GM12878 (cell line): ENCODE measurements around the gene TBC1D2B. TPM values are rescaled to one million over a fixed set of nuclear protein-coding genes. Genes with fewer than 3 reads are reported as not detected.

ENCODE experiments used
- CHD4 ChIP-seq: fragments of 200-600 bp; sonication (generic); IDR thresholded peaks from 2 replicates; pipeline ENCODE4 v1.6.1; 2016; ENCODE audit warnings: mild to moderate bottlenecking
- EZH2 ChIP-seq: IDR thresholded peaks from 2 replicates; pipeline ENCODE4 v1.6.1; 2012; ENCODE audit warnings: low read depth, mild to moderate bottlenecking, control low read depth, inconsistent platforms, low read length, borderline replicate concordance; ENCODE audit not compliant: control insufficient read depth
- FOXK2 ChIP-seq: fragments of 450-650 bp; IDR thresholded peaks from 2 replicates; pipeline ENCODE4 v1.6.1; 2017; ENCODE audit warnings: mild to moderate bottlenecking, moderate library complexity
- HDGF ChIP-seq: fragments of 450-650 bp; IDR thresholded peaks from 2 replicates; pipeline ENCODE4 v1.6.1; 2016; ENCODE audit warnings: antibody characterized with exemption
- KAT2A ChIP-seq: conservative IDR thresholded peaks from 2 replicates; pipeline ENCODE4 v1.6.1; 2011; ENCODE audit warnings: low read depth, low read length; ENCODE audit not compliant: control insufficient read depth
- KDM1A ChIP-seq: fragments of 200-600 bp; sonication (generic); IDR thresholded peaks from 2 replicates; pipeline ENCODE4 v1.6.1; 2016; ENCODE audit warnings: borderline replicate concordance
- LARP7 ChIP-seq: fragments of 450-650 bp; IDR thresholded peaks from 2 replicates; pipeline ENCODE4 v1.6.1; 2017; ENCODE audit warnings: mild to moderate bottlenecking
- MEF2A ChIP-seq: IDR thresholded peaks from 2 replicates; pipeline ENCODE4 v1.6.1; 2011; ENCODE audit warnings: low read depth, mild to moderate bottlenecking, low read length, moderate library complexity; ENCODE audit not compliant: insufficient read depth
- NRF1 ChIP-seq: conservative IDR thresholded peaks from 2 replicates; pipeline ENCODE4 v1.6.1; 2011; ENCODE audit warnings: mild to moderate bottlenecking, low read depth, low read length, improper control_type of control experiment
- PAX8 ChIP-seq: fragments of 450-650 bp; IDR thresholded peaks from 2 replicates; pipeline ENCODE4 v1.6.1; 2017; ENCODE audit warnings: mild to moderate bottlenecking, moderate library complexity
- PML ChIP-seq: IDR thresholded peaks from 2 replicates; pipeline ENCODE4 v1.6.1; 2012; ENCODE audit warnings: low read length, inconsistent platforms
- RELB ChIP-seq: fragments of 450-650 bp; IDR thresholded peaks from 2 replicates; pipeline ENCODE4 v1.6.1; 2017; ENCODE audit warnings: low read depth, mild to moderate bottlenecking, moderate library complexity
- SMAD1 ChIP-seq: fragments of 450-650 bp; IDR thresholded peaks from 2 replicates; pipeline ENCODE4 v1.6.1; 2018; ENCODE audit warnings: mild to moderate bottlenecking, low read depth; ENCODE audit not compliant: partially characterized antibody
- SMARCA5 ChIP-seq: fragments of 450-650 bp; IDR thresholded peaks from 2 replicates; pipeline ENCODE4 v1.6.1; 2017; ENCODE audit warnings: mild to moderate bottlenecking
- SREBF2 ChIP-seq: IDR thresholded peaks from 2 replicates; pipeline ENCODE4 v1.6.1; 2012; ENCODE audit warnings: mild to moderate bottlenecking, low read length
- SUPT20H ChIP-seq: IDR thresholded peaks from 2 replicates; pipeline ENCODE4 v1.6.1; 2011; ENCODE audit warnings: low read depth, mild to moderate bottlenecking, low read length, moderate library complexity, borderline replicate concordance; ENCODE audit not compliant: control insufficient read depth
- TCF7 ChIP-seq: IDR thresholded peaks from 2 replicates; pipeline ENCODE4 v1.6.1; 2014; ENCODE audit warnings: antibody characterized with exemption, borderline replicate concordance
- ZNF217 ChIP-seq: fragments of 450-650 bp; IDR thresholded peaks from 2 replicates; pipeline ENCODE4 v1.6.1; 2017; ENCODE audit warnings: antibody characterized with exemption, mild to moderate bottlenecking
- polyA plus RNA-seq, 11 experiments: library from polyadenylated mRNA; depleted of rRNA in 4 of 11; unstranded in 6 of 11; stranded (reverse) in 5 of 11; fragments of >200 nt; fragmentation: Nextera tagmentation in 4 of 11; fragmentation: Illumina TruSeq in 1 of 11; extraction: Ambion mirVana in 4 of 11; extraction: Trizol in 1 of 11; gene quantifications; 1 replicate in 1 of 11; 2 replicates in 10 of 11; pipeline versions ENCODE4 v1.2.1 to v1.2.3, GENCODE V29; 2011 to 2016; ENCODE audit warnings: inconsistent platforms in 2 of 11, missing spikeins in 2 of 11, low read depth in 1 of 11
- total RNA-seq, 4 experiments: library from RNA; depleted of rRNA in 3 of 4; stranded (reverse); fragments of >200 nt in 3 of 4; fragmentation: Illumina TruSeq in 1 of 4; extraction: Trizol in 1 of 4; gene quantifications; 2 replicates each; pipeline versions ENCODE4 v1.2.1 to v1.2.3, GENCODE V29; 2013 to 2021
- TF ChIP-seq, protein P1 (sequence below): IDR thresholded peaks from 2 replicates; pipeline ENCODE4 v1.6.1; 2012; ENCODE audit warnings: low read length, inconsistent platforms
- TF ChIP-seq, protein P2 (sequence below), 3 experiments: IDR thresholded peaks in 2 of 3; conservative IDR thresholded peaks in 1 of 3; 2 replicates each; pipeline ENCODE4 v1.5.1; 2011; ENCODE audit warnings: low read depth in 3 of 3, low read length in 3 of 3, mild to moderate bottlenecking in 3 of 3, control low read depth in 2 of 3, moderate library complexity in 2 of 3, inconsistent platforms in 1 of 3, mixed read lengths in 1 of 3; ENCODE audit not compliant: control insufficient read depth in 2 of 3, insufficient read depth in 1 of 3; ENCODE audit errors: extremely low read depth in 1 of 3
- TF ChIP-seq, protein P3 (sequence below): IDR thresholded peaks from 2 replicates; pipeline ENCODE4 v1.6.1; 2011; ENCODE audit warnings: mild to moderate bottlenecking, low read depth, low read length, moderate library complexity; ENCODE audit not compliant: insufficient replicate concordance
- TF ChIP-seq, protein P4 (sequence below): fragments of 450-650 bp; IDR thresholded peaks from 2 replicates; pipeline ENCODE4 v1.6.1; 2017; ENCODE audit warnings: antibody characterized with exemption, mild to moderate bottlenecking, moderate library complexity

The TBC1D2B gene
- total and polyA plus RNA-seq, 10 of the 15 experiments (the other 5 are each of a cell fraction or from before 2014, with no cell fraction given) = 1.3 to 53.4 (median 19.4) TPM

DNA sequence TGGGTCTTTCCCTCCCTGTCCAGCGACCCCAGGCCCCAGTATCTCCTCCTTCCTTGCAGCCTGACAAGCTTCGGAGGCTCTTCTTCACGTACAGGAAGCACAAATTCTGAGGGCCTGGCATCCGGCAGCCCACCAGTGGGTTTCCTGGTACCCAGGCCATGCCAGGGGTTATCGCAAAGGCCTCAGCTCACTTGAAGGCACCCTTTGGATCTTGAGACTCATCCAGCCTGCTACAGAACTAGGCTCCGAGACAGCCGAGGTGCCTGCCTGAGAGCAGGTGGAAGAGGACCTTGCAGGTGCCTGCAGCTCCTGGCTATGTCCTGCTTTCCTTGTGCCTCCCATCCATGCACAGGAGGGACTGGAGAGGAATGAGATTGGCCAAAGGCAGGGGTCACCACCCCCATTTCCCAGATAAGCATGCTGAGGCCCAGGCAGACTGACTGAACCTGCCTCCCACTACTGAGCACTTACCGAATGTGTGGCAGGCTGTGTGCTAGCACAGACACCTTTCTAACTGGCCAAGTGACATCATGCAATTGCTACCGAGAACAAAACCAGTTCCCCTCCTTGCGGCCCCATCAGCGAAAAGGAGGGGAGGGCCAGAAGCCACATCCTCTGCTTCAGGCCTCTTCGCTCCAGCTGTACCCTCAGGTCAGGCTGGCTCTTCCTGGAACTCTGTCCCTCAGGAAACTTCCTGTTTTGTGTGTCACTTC lies 26.1 kb upstream of the TBC1D2B start (continued):
- TF ChIP-seq SMAD1 (no peak), TCF7 (no peak), NRF1 (no peak), SUPT20H (no peak), ZNF217 (peak; percentile 72; the same call in 1 of the 2 replicates), HDGF (peak; percentile 88), RELB (peak; percentile 60; the same call in 1 of the 2 replicates), LARP7 (no peak), PML (no peak), SREBF2 (no peak), SMARCA5 (peak; percentile 98), FOXK2 (no peak), EZH2 (no peak), PAX8 (no peak), KDM1A (no peak), KAT2A (no peak), CHD4 (no peak), MEF2A (no peak)
- TF ChIP-seq, protein P1, sequence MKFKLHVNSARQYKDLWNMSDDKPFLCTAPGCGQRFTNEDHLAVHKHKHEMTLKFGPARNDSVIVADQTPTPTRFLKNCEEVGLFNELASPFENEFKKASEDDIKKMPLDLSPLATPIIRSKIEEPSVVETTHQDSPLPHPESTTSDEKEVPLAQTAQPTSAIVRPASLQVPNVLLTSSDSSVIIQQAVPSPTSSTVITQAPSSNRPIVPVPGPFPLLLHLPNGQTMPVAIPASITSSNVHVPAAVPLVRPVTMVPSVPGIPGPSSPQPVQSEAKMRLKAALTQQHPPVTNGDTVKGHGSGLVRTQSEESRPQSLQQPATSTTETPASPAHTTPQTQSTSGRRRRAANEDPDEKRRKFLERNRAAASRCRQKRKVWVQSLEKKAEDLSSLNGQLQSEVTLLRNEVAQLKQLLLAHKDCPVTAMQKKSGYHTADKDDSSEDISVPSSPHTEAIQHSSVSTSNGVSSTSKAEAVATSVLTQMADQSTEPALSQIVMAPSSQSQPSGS = peak; percentile 74
- TF ChIP-seq, protein P2, sequence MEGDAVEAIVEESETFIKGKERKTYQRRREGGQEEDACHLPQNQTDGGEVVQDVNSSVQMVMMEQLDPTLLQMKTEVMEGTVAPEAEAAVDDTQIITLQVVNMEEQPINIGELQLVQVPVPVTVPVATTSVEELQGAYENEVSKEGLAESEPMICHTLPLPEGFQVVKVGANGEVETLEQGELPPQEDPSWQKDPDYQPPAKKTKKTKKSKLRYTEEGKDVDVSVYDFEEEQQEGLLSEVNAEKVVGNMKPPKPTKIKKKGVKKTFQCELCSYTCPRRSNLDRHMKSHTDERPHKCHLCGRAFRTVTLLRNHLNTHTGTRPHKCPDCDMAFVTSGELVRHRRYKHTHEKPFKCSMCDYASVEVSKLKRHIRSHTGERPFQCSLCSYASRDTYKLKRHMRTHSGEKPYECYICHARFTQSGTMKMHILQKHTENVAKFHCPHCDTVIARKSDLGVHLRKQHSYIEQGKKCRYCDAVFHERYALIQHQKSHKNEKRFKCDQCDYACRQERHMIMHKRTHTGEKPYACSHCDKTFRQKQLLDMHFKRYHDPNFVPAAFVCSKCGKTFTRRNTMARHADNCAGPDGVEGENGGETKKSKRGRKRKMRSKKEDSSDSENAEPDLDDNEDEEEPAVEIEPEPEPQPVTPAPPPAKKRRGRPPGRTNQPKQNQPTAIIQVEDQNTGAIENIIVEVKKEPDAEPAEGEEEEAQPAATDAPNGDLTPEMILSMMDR (IDR thresholded peaks at IDR 0.05 in 2 of 3, conservative IDR thresholded peaks at IDR 0.05 in 1 of 3; ENCODE audit: control insufficient read depth in 2 of 3, extremely low read depth in 1 of 3, insufficient read depth in 1 of 3, low read depth in 3 of 3, low read length in 3 of 3) = no peak; a peak in 1 of 6 replicates
- TF ChIP-seq, protein P3, sequence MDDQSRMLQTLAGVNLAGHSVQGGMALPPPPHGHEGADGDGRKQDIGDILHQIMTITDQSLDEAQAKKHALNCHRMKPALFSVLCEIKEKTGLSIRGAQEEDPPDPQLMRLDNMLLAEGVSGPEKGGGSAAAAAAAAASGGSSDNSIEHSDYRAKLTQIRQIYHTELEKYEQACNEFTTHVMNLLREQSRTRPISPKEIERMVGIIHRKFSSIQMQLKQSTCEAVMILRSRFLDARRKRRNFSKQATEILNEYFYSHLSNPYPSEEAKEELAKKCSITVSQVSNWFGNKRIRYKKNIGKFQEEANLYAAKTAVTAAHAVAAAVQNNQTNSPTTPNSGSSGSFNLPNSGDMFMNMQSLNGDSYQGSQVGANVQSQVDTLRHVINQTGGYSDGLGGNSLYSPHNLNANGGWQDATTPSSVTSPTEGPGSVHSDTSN = no peak
- TF ChIP-seq, protein P4, sequence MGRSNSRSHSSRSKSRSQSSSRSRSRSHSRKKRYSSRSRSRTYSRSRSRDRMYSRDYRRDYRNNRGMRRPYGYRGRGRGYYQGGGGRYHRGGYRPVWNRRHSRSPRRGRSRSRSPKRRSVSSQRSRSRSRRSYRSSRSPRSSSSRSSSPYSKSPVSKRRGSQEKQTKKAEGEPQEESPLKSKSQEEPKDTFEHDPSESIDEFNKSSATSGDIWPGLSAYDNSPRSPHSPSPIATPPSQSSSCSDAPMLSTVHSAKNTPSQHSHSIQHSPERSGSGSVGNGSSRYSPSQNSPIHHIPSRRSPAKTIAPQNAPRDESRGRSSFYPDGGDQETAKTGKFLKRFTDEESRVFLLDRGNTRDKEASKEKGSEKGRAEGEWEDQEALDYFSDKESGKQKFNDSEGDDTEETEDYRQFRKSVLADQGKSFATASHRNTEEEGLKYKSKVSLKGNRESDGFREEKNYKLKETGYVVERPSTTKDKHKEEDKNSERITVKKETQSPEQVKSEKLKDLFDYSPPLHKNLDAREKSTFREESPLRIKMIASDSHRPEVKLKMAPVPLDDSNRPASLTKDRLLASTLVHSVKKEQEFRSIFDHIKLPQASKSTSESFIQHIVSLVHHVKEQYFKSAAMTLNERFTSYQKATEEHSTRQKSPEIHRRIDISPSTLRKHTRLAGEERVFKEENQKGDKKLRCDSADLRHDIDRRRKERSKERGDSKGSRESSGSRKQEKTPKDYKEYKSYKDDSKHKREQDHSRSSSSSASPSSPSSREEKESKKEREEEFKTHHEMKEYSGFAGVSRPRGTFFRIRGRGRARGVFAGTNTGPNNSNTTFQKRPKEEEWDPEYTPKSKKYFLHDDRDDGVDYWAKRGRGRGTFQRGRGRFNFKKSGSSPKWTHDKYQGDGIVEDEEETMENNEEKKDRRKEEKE = no peak
